HepG2 (cell line): ENCODE results near the gene GNAT2. TPM values are rescaled to one million over a fixed set of nuclear protein-coding genes. Genes with fewer than 3 reads are reported as not detected.
A peak's percentile ranks its signal among the peaks of the same experiment; 100 is the strongest.

Experiments
- AHR ChIP-seq: IDR thresholded peaks from 2 replicates; pipeline ENCODE4 v1.6.1; 2018; ENCODE audit warnings: missing genetic modification reagents, missing compliant biosample characterization
- ARHGAP35 ChIP-seq: sonication (generic); formaldehyde crosslinking; IDR thresholded peaks from 2 replicates; pipeline ENCODE4 v1.9.0; 2022; ENCODE audit warnings: mild to moderate bottlenecking, inconsistent platforms, moderate library complexity, missing genetic modification reagents, borderline replicate concordance
- ARID4A ChIP-seq: sonication (generic); formaldehyde crosslinking; IDR thresholded peaks from 2 replicates; pipeline ENCODE4 v1.5.0; 2020; ENCODE audit warnings: mild to moderate bottlenecking, missing genetic modification reagents, borderline replicate concordance
- CEBPZ ChIP-seq: IDR thresholded peaks from 2 replicates; pipeline ENCODE4 v1.6.1; 2012; ENCODE audit warnings: low read length, improper control_type of control experiment
- DRAP1 ChIP-seq: IDR thresholded peaks from 2 replicates; pipeline ENCODE4 v1.6.1; 2016; ENCODE audit warnings: missing genetic modification reagents, missing compliant biosample characterization
- FOXJ3 ChIP-seq: sonication (generic); formaldehyde crosslinking; IDR thresholded peaks from 2 replicates; pipeline ENCODE4 v1.4.0; 2020; ENCODE audit warnings: missing genetic modification reagents, mild to moderate bottlenecking, borderline replicate concordance
- MAF1 ChIP-seq: sonication (generic); formaldehyde crosslinking; IDR thresholded peaks from 2 replicates; pipeline ENCODE4 v1.5.0; 2020; ENCODE audit warnings: missing genetic modification reagents, borderline replicate concordance
- MED8 ChIP-seq: sonication (generic); formaldehyde crosslinking; IDR thresholded peaks from 2 replicates; pipeline ENCODE4 v1.8.1; 2023; ENCODE audit warnings: mild to moderate bottlenecking, missing genetic modification reagents; ENCODE audit not compliant: insufficient replicate concordance
- POGK ChIP-seq: sonication (generic); formaldehyde crosslinking; conservative IDR thresholded peaks from 2 replicates; pipeline ENCODE4 v1.8.0; 2022; ENCODE audit warnings: mild to moderate bottlenecking, moderate library complexity, missing genetic modification reagents
- POLR2AphosphoS5 ChIP-seq: IDR thresholded peaks from 2 replicates; pipeline ENCODE4 v1.6.1; 2012; ENCODE audit warnings: low read depth, low read length
- TEAD3 ChIP-seq: optimal IDR thresholded peaks from 2 replicates; pipeline ENCODE3; 2016; ENCODE audit warnings: borderline replicate concordance
- ZBTB7B ChIP-seq: sonication (generic); formaldehyde crosslinking; IDR thresholded peaks from 2 replicates; pipeline ENCODE4 v1.4.0; 2020; ENCODE audit warnings: missing genetic modification reagents
- ZNF205 ChIP-seq: IDR thresholded peaks from 2 replicates; pipeline ENCODE4 v1.6.1; 2018; ENCODE audit warnings: missing biosample characterization, missing genetic modification reagents
- ZNF260 ChIP-seq: sonication (generic); formaldehyde crosslinking; IDR thresholded peaks from 2 replicates; pipeline ENCODE4 v1.4.0; 2020; ENCODE audit warnings: missing genetic modification reagents, low read depth, mild to moderate bottlenecking, borderline replicate concordance
- ZNF597 ChIP-seq: sonication (generic); formaldehyde crosslinking; IDR thresholded peaks from 2 replicates; pipeline ENCODE4 v1.5.0; 2020; ENCODE audit warnings: missing genetic modification reagents
- ZNF784 ChIP-seq: sonication (generic); formaldehyde crosslinking; IDR thresholded peaks from 2 replicates; pipeline ENCODE4 v1.5.1; 2020; ENCODE audit warnings: missing genetic modification reagents, mild to moderate bottlenecking, borderline replicate concordance
- polyA plus RNA-seq, 8 experiments: library from polyadenylated mRNA; depleted of rRNA in 3 of 8; stranded (reverse) in 7 of 8; unstranded in 1 of 8; fragments of >200 nt; fragmentation: Illumina TruSeq in 4 of 8; extraction: Trizol in 4 of 8; gene quantifications; 2 replicates each; pipeline versions ENCODE4 v1.2.1 to v1.2.3, GENCODE V29; 2011 to 2016; ENCODE audit warnings: low read depth in 4 of 8, missing spikeins in 1 of 8, mixed read lengths in 1 of 8; ENCODE audit not compliant: insufficient read depth in 1 of 8
- total RNA-seq, 5 experiments: library from RNA; depleted of rRNA; stranded (reverse); fragments of >200 nt; fragmentation: Illumina TruSeq; extraction: Trizol; gene quantifications; 2 replicates each; pipeline ENCODE4 v1.2.3, GENCODE V29; 2016; ENCODE audit warnings: low read depth in 1 of 5

Gene GNAT2
- total and polyA plus RNA-seq, 2 of the 13 experiments (the other 11 are each of a cell fraction or from before 2014, with no cell fraction given) = 0.08 to 0.20 TPM

- TF ChIP-seq ARID4A = peak; percentile 87
- TF ChIP-seq ZBTB7B (CRISPR knock-in tag) = peak; percentile 87
- TF ChIP-seq MAF1 (CRISPR knock-in tag) = no peak
- no peak for TF ChIP-seq ZNF205 (CRISPR knock-in tag)
- TF ChIP-seq ZNF597 = no peak
- TF ChIP-seq ZNF784 (CRISPR knock-in tag) = peak; percentile 50; the same call in 1 of the 2 replicates
- peak; percentile 69; the same call in 1 of the 2 replicates for TF ChIP-seq DRAP1 (CRISPR knock-in tag)
- peak; percentile 76 for TF ChIP-seq MED8 (CRISPR knock-in tag)
- TF ChIP-seq TEAD3 (CRISPR knock-in tag) = peak; percentile 5
- no peak for TF ChIP-seq ARHGAP35
- TF ChIP-seq POLR2AphosphoS5 = peak; percentile 76
- TF ChIP-seq ZNF260 (CRISPR knock-in tag) = no peak
- TF ChIP-seq POGK (CRISPR knock-in tag) = peak; percentile 46; the same call in 1 of the 2 replicates
- TF ChIP-seq AHR (CRISPR knock-in tag) = no peak
- peak; percentile 18; the same call in 1 of the 2 replicates for TF ChIP-seq FOXJ3 (CRISPR knock-in tag)
- no peak for TF ChIP-seq CEBPZ
These were observed at the start of gene GNAT2, which contains the start of gene AMPD2 (continued) for GRCh38 chr1:109619576-109620400.
